Right cardiac atrium (tissue), 5 donors: ENCODE measurements around the gene SLC4A1. TPM values are rescaled to one million over a fixed set of nuclear protein-coding genes. Genes with fewer than 3 reads are reported as not detected.

Experiments
- ATAC-seq, 2 donors: fragments of 200-7000 bp; cut with Tn5 transposase; one replicate each; pipeline versions ENCODE4 v1.8.0 to v1.9.1; 2020; ENCODE audit warnings: moderate library complexity in 2 of 2, mild to moderate bottlenecking in 1 of 2
- DNase-seq, 3 donors: peaks; one replicate each; pipeline ENCODE4 v3.0.0-alpha.2; 2020
- H3K27ac ChIP-seq: one replicate; pipeline ENCODE4 v1.5.1; 2013; ENCODE audit warnings: mild to moderate bottlenecking, low read length, control low read depth, moderate library complexity
- H3K27me3 ChIP-seq: one replicate; pipeline ENCODE4 v1.6.1; 2013; ENCODE audit not compliant: control insufficient read depth, insufficient read depth
- H3K4me1 ChIP-seq: one replicate; pipeline ENCODE4 v1.6.1; 2013; ENCODE audit warnings: low read length; ENCODE audit not compliant: control insufficient read depth, insufficient read depth
- H3K4me3 ChIP-seq: one replicate; pipeline ENCODE4 v1.5.1; 2013; ENCODE audit warnings: low read length, control low read depth
- H3K9me3 ChIP-seq: one replicate; pipeline ENCODE4 v1.6.1; 2013; ENCODE audit warnings: low read length; ENCODE audit not compliant: control insufficient read depth
- WGBS: extraction: QIAGEN DNeasy Blood & Tissue Kit; methylation state at CpG from one replicate; pipeline ENCODE4 v1.1.7; 2013; 5-methylcytosine and 5-hydroxymethylcytosine counted together
- intact Hi-C, 4 donors: fragments of 100-400 bp; cut with DNase I; formaldehyde crosslinking; loops; one replicate each; pipeline versions ENCODE4 v1.11.0 to v1.14.0; 2022 to 2023
- microRNA-seq, 2 donors: library from miRNA; unstranded; fragments of <30 nt; microRNA quantifications; one replicate each; pipeline ENCODE4 v1.2.0, GENCODE V29; 2020 to 2021
- polyA plus RNA-seq: library from polyadenylated mRNA; stranded (reverse); fragments of 200-250 nt; gene quantifications from one replicate; pipeline ENCODE4 v1.2.3, GENCODE V29; 2013
- total RNA-seq, 4 donors: library from RNA; stranded (reverse); fragmentation: NEBNext Ultra II Directional; extraction: Animal tissue kit (Norgen Biotek cat#: 25700); gene quantifications; one replicate each; pipeline ENCODE4 v1.2.1, GENCODE V29; 2021
- donor health status: healthy with polysubstance abuse.
- donor health status: DM: no; HTN: yes; CAD: no.
- donor health status: DM: no; HTN: no; CAD: no.
- donor health status: DM: no; HTN: yes; CAD: no; lungs with severe emphysema.
- donor health status: DM: yes; HTN: yes; CAD: no.

SLC4A1 gene
- total and polyA plus RNA-seq, 5 donors, result 0.16 to 0.72 (median 0.38) TPM; not detected in 1

DNA sequence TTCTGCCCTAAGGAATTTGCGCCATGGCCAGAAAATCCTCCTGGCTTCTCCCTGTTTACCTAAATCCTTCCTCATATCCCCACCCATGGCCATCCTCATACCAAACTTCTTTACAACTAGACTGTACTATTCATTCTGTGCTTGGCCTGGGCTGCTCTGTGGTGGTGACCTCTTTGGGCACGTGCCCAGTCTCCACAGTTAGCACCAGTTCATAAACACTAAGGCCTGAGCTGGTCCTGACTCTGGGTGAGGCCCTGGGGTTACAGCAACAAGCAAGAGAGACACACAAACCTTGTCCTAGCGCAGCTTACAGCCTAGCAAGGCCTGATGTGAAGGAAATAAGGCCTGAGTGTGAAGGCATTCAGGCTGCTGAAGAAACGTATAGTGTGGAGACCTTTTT lies 65.2 kb downstream of the SLC4A1 start:
- DNase-seq (peak in 1 of 3 donors; percentile 40), ATAC-seq (no peak)
- no peaks in the 10 kb centered on the region for H3K27me3 ChIP-seq
- intact Hi-C loops, result no loop called here
- WGBS, result 88% methylated on average over 4 of the region's 4 CpGs
- H3K4me1 ChIP-seq, result no peaks in the 10 kb centered on the region
- H3K9me3 ChIP-seq, result no peaks in the 10 kb centered on the region
- no peak overlapping the region for H3K27ac ChIP-seq
- no peak overlapping the region for H3K4me3 ChIP-seq

DNA sequence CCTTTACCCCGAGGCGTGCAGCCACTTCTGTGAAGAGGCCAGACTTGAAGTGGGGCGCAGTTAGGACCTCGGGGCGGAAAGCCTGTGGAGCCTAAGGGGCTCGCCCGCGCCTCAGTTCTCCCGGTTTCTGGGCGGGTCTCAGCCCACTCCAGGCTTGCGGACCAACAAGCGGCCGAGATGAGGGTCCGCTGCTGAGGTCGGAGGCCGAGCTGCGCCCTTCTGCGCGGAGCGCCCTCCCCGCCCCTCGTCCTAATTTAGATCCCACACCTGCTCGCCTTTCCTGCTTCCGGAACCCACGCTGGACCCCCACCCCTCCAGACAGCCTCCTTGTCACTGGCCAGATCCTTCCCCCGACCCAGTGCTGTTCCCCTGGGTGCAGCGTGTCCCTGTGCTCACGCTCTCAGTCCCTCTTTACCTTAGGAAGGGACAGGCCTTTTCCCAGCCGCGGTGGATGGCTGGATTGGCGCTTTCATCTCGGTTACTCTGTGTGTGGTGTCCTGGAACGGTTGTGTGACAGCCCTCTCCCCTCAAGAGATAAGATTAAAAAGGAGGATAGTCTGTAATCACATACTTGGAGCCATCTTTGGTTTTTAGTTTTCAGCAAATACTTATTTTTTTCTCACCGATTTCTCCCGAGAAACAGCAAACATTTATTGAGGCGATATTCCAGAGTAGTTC lies 67.3 kb downstream of the SLC4A1 start:
- peak in 1 of 2 donors; percentile 1 for ATAC-seq
- Histone ChIP-seq H3K27me3 (no peaks in the 10 kb centered on the region), H3K27ac (peak overlapping the region; percentile 61), H3K9me3 (no peaks in the 10 kb centered on the region), H3K4me1 (no peaks in the 10 kb centered on the region), H3K4me3 (peak overlapping the region; percentile 98)
- 5% methylated on average over 36 of the region's 36 CpGs for WGBS
- no peak for DNase-seq
- intact Hi-C loops, result no loop called here

DNA sequence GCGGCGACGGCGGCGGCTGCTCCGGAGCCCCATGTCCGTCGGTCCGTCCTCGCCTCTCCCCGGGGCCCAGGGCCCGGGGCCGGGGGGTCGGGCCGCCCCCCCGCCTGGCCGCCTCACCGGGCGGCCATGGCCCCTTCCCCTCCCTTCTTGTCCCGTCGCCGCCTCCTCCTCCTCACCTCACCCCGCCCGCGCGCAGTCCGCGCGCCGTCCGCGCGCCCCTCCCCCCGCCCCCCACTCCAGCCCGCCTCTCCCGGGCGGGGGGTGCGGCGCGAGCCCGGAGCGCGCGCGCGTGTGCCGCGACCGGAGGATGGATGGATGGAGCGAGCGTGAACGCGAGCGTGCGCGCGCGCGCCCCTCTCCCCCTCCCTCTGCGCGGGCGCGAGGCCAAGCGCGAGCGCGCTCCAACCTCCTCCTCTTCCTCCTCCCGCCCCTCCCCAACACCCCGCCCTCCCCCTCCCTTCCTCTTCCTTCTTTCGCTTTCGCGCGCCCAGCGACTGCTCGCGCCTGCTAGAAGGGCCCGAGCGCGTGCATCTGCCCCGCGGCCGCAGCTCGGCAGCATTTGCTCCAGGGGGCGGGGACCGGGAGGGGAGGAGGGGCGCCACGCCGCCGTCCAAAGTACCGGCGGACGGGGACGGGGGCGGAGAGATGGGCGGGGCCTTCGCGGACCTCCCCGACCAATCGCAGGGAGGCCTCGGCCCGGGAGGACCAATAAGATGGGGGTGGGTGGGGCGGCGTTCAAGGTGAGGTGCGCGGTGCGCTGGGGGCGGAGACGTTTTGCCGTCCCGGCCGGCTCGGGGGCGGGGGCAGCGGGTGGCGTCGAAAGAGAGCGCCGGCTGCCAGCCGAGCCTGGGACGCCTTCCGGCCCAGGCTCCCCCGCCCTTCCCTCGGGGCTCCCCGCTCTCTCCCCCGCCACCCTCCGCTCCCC lies 68.1 kb downstream of the SLC4A1 start, which contains the start of gene ATXN7L3:
ATXN7L3 (minus strand) TSS at position 332 of the 925 bp plus-strand sequence. CDS start 1,814 bp downstream, outside the sequence.
- ATAC-seq, result peak; percentile 95 to 96
- DNase-seq, result peak; percentile 99 to 100 (median 100)
- no peaks in the 10 kb centered on the region for H3K9me3 ChIP-seq
- H3K4me1 ChIP-seq, result no peaks in the 10 kb centered on the region
- WGBS, result under 1% methylated on average over 121 of the region's 126 CpGs
- peak within 1 kb of the TSS; percentile 98 for H3K4me3 ChIP-seq
- no peaks in the 10 kb centered on the region for H3K27me3 ChIP-seq
- peak within 1 kb of the TSS; percentile 94 for H3K27ac ChIP-seq
- intact Hi-C loops, result no loop called here

DNA sequence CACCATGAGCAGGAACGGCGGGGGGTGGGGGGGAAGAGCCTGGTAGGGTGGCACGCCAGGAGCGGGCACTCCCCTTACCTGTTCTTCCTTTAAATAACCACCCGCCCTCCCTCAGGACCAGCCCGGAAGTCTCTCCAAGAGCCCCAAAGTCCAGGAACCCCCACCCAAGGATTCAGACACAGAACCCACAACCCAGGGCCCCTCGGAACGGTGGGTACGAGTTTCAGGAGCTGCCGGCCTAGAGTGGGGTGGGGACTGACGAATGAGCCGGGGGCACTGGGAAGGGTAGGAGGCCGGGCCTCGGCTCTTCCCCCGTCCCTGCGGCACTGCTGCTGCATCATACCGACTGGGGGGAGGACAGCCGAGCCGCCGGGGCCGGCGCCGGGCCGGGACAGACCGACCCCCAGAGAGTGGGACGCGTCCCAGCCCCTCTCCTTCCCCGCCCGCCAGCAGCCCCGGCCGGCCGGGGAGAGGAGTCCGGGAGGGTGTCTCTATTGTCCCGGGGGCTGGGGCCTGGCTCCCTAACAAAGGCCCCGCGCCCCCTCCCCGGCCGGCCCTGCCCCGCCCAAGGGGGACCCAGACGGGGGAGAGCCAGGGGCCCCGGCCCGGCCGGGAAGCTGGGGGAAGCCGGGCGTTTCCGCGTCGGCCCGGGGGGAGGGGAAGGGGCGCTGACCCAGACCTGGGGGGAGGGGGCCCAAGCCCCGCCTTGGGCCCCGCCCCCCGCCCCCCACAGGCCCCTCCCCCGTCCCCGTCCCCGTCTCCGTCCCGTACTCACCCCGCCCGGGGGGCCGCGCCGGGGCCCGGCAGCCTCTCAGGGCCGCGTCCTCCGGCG lies 69.0 kb downstream of the SLC4A1 start:
- no peaks in the 10 kb centered on the region for H3K9me3 ChIP-seq
- no peaks in the 10 kb centered on the region for H3K4me1 ChIP-seq
- DNase-seq (peak; percentile 68 to 89 (median 86)), ATAC-seq (peak; percentile 23 to 39)
- intact Hi-C loops, result no loop called here
- H3K4me3 ChIP-seq, result peak overlapping the region; percentile 98
- no peaks in the 10 kb centered on the region for H3K27me3 ChIP-seq
- peak overlapping the region; percentile 94 for H3K27ac ChIP-seq
- under 1% methylated on average over 68 of the region's 68 CpGs for WGBS

Small RNA genes lying within 50 kb of the gene (microRNA-seq; reads per million reads assigned to microRNA genes)
- 0 reads per million in 2 donors for gene MIR6782

Other genes with a start within 250 kb of the SLC4A1 start
- 10 to 100 TPM; 44.5 to 54.9 (median 49.3) TPM for gene LSM12, start 201.5 kb downstream of the SLC4A1 start, total RNA-seq
- 35.0 TPM for gene LSM12, start 201.5 kb downstream of the SLC4A1 start, polyA plus RNA-seq
- gene G6PC3, start 197.4 kb downstream of the SLC4A1 start, total RNA-seq, result 10 to 100 TPM; 31.9 to 46.9 (median 38.5) TPM
- gene G6PC3, start 197.4 kb downstream of the SLC4A1 start, polyA plus RNA-seq, result 71.4 TPM
- 10 to 100 TPM; 47.9 to 89.2 (median 74.4) TPM for gene HDAC5, start 144.5 kb downstream of the SLC4A1 start, total RNA-seq
- gene HDAC5, start 144.5 kb downstream of the SLC4A1 start, polyA plus RNA-seq, result 72.4 TPM
- 1 to 10 TPM in 1 of 4 donors, under 1 TPM in 3; 0.47 to 1.4 (median 0.76) TPM for gene HROB, start 126.2 kb downstream of the SLC4A1 start, total RNA-seq
- gene HROB, start 126.2 kb downstream of the SLC4A1 start, polyA plus RNA-seq, result 0.38 TPM
- 10 to 100 TPM in 2 of 4 donors, 1 to 10 TPM in 2; 5.3 to 11.3 (median 9.7) TPM for gene ASB16, start 97.4 kb downstream of the SLC4A1 start, total RNA-seq
- 5.4 TPM for gene ASB16, start 97.4 kb downstream of the SLC4A1 start, polyA plus RNA-seq
- gene TMUB2, start 81.2 kb downstream of the SLC4A1 start, total RNA-seq, result 10 to 100 TPM; 23.5 to 27.6 (median 26.6) TPM
- 26.3 TPM for gene TMUB2, start 81.2 kb downstream of the SLC4A1 start, polyA plus RNA-seq
- gene ATXN7L3, start 68.3 kb downstream of the SLC4A1 start, total RNA-seq, result 10 to 100 TPM; 37.5 to 52.7 (median 41.2) TPM
- 31.0 TPM for gene ATXN7L3, start 68.3 kb downstream of the SLC4A1 start, polyA plus RNA-seq
- gene UBTF, start 48.5 kb downstream of the SLC4A1 start, total RNA-seq, result 10 to 100 TPM; 36.7 to 63.4 (median 58.6) TPM
- 43.5 TPM for gene UBTF, start 48.5 kb downstream of the SLC4A1 start, polyA plus RNA-seq
- 1 to 10 TPM; 1.8 to 4.5 (median 2.3) TPM for gene RUNDC3A, start 40.5 kb upstream of the SLC4A1 start, total RNA-seq
- 1.6 TPM for gene RUNDC3A, start 40.5 kb upstream of the SLC4A1 start, polyA plus RNA-seq
- 10 to 100 TPM; 56.7 to 69.9 (median 66.4) TPM for gene SLC25A39, start 56.7 kb upstream of the SLC4A1 start, total RNA-seq
- 73.0 TPM for gene SLC25A39, start 56.7 kb upstream of the SLC4A1 start, polyA plus RNA-seq
- 100 to 1,000 TPM; 158 to 215 (median 194) TPM for gene GRN, start 77.2 kb upstream of the SLC4A1 start, total RNA-seq
- gene GRN, start 77.2 kb upstream of the SLC4A1 start, polyA plus RNA-seq, result 100 TPM
- 1 to 10 TPM; 2.4 to 4.0 (median 3.1) TPM for gene FAM171A2, start 95.7 kb upstream of the SLC4A1 start, total RNA-seq
- gene FAM171A2, start 95.7 kb upstream of the SLC4A1 start, polyA plus RNA-seq, result 1.9 TPM
- gene ITGA2B, start 121.5 kb upstream of the SLC4A1 start, total RNA-seq, result 10 to 100 TPM in 1 of 4 donors, 1 to 10 TPM in 3; 3.9 to 14.3 (median 8.6) TPM
- 3.4 TPM for gene ITGA2B, start 121.5 kb upstream of the SLC4A1 start, polyA plus RNA-seq
- 10 to 100 TPM; 32.4 to 35.9 (median 33.9) TPM for gene GPATCH8, start 235.3 kb upstream of the SLC4A1 start, total RNA-seq
- 21.3 TPM for gene GPATCH8, start 235.3 kb upstream of the SLC4A1 start, polyA plus RNA-seq